ENCODE results near the gene ENC1. TPM values are rescaled to one million over a fixed set of nuclear protein-coding genes. Genes with fewer than 3 reads are reported as not detected.

ENC1 gene
- total RNA-seq, 1 experiment from 2014 or later = 37.0 TPM

DNA sequence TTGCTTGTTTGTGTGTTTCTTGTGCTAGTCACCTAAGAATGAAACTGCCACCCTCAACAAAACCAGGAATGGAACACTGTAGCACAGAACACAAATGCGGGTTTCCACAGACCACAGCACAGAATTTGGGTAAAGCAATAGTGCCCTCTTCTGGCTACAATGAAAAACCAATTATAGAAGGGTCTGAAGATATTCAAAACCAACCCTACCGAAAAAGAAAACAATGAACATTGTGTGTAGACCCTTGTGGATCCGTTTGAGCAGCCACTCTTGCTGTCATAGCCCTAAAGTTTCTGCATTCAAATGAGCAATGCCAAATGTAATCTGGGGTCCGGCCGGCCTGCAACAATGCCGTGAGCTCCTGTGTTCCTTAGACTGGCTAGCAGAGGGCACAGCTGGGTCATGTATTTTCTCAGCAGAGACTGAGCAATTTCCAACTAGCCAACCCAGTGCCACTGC is 8.3 kb upstream of the ENC1 start:
- no TSS peak for BruUV-seq (replicated peaks)
- intact Hi-C loops (cut with micrococcal nuclease; ENCODE audit: unreplicated experiment) (loop anchor here (2.0 to 10.0 kb wide), 4 partner anchors 254 to 1054 kb away; no protein-coding TSS in a partner anchor), in situ Hi-C loops (cut with HindIII; ENCODE audit: low pct_unique_long_range_greater_than_20kb, low sequenced_read_pairs) (no loop called here)
- ATAC-seq = peak; percentile 93
- Histone ChIP-seq H3K27me3 (ENCODE audit: control insufficient read depth, insufficient read depth, low read length) (no peaks in the 10 kb centered on the region), H3K4me1 (ENCODE audit: control insufficient read depth, insufficient read depth, low read length) (peaks cover 4% of the 10 kb centered on the region; the same call in 1 of the 2 replicates), H3K27ac (ENCODE audit: low read length) (no peak overlapping the region), H3K4me3 (ENCODE audit: low read depth in 2 of 2, low read length in 2 of 2) (peak overlapping the region in 1 of 2 experiments; percentile 22; a peak in 1 of 4 replicates), H3K36me3 (ENCODE audit: control insufficient read depth, insufficient read depth, low read length) (no peaks in the 10 kb centered on the region), H3K9me3 (ENCODE audit: control insufficient read depth, insufficient read depth, low read depth, low read length) (no peaks in the 10 kb centered on the region)
- no peak for TF ChIP-seq SIN3A (IDR thresholded peaks at IDR 0.05; ENCODE audit: borderline replicate concordance, insufficient read depth, low read depth, low read length)
- TF ChIP-seq, protein P1, sequence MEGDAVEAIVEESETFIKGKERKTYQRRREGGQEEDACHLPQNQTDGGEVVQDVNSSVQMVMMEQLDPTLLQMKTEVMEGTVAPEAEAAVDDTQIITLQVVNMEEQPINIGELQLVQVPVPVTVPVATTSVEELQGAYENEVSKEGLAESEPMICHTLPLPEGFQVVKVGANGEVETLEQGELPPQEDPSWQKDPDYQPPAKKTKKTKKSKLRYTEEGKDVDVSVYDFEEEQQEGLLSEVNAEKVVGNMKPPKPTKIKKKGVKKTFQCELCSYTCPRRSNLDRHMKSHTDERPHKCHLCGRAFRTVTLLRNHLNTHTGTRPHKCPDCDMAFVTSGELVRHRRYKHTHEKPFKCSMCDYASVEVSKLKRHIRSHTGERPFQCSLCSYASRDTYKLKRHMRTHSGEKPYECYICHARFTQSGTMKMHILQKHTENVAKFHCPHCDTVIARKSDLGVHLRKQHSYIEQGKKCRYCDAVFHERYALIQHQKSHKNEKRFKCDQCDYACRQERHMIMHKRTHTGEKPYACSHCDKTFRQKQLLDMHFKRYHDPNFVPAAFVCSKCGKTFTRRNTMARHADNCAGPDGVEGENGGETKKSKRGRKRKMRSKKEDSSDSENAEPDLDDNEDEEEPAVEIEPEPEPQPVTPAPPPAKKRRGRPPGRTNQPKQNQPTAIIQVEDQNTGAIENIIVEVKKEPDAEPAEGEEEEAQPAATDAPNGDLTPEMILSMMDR (IDR thresholded peaks at IDR 0.05) = peak; percentile 82
- TF ChIP-seq TCF7L2 (IDR thresholded peaks at IDR 0.05; ENCODE audit: low read depth, low read length) = no peak
- ChIA-PET CTCF (interaction anchor here (0.6 to 0.7 kb wide), 2 partner anchors 26 to 751 kb away, joined by 3 read pairs; no protein-coding TSS in a partner anchor), POLR2A (no interaction called here)
- DNase-seq (ENCODE audit: low read depth, low spot score) = no peak

DNA sequence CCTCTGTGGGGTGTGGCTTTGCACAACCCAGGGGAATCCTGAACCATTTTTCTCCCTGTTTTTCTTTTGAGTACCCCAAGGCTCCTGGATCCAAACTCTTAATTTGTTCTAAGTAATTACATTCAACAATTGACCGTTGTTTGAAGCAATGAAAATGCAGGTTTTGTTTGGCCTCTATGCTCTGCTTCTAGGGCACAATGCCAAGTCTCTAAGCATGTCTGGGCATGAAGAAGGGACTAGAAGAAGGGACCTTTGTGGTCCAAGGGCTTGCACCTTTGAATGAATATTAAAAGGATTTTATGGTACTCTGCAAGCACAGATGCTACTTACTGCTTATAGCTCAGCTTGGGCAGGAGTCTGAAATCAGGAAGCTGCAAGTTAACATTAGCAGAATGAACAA is 6.6 kb upstream of the ENC1 start:
- TF ChIP-seq SIN3A (IDR thresholded peaks at IDR 0.05; ENCODE audit: borderline replicate concordance, insufficient read depth, low read depth, low read length) = no peak
- no peak for TF ChIP-seq TCF7L2 (IDR thresholded peaks at IDR 0.05; ENCODE audit: low read depth, low read length)
- TF ChIP-seq POLR2AphosphoS5 (IDR thresholded peaks at IDR 0.05; ENCODE audit: low read depth, low read length) = no peak
- TF ChIP-seq, protein P2, sequence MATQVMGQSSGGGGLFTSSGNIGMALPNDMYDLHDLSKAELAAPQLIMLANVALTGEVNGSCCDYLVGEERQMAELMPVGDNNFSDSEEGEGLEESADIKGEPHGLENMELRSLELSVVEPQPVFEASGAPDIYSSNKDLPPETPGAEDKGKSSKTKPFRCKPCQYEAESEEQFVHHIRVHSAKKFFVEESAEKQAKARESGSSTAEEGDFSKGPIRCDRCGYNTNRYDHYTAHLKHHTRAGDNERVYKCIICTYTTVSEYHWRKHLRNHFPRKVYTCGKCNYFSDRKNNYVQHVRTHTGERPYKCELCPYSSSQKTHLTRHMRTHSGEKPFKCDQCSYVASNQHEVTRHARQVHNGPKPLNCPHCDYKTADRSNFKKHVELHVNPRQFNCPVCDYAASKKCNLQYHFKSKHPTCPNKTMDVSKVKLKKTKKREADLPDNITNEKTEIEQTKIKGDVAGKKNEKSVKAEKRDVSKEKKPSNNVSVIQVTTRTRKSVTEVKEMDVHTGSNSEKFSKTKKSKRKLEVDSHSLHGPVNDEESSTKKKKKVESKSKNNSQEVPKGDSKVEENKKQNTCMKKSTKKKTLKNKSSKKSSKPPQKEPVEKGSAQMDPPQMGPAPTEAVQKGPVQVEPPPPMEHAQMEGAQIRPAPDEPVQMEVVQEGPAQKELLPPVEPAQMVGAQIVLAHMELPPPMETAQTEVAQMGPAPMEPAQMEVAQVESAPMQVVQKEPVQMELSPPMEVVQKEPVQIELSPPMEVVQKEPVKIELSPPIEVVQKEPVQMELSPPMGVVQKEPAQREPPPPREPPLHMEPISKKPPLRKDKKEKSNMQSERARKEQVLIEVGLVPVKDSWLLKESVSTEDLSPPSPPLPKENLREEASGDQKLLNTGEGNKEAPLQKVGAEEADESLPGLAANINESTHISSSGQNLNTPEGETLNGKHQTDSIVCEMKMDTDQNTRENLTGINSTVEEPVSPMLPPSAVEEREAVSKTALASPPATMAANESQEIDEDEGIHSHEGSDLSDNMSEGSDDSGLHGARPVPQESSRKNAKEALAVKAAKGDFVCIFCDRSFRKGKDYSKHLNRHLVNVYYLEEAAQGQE (IDR thresholded peaks at IDR 0.05; ENCODE audit: insufficient read depth in 1 of 2, low read depth in 2 of 2, low read length in 1 of 2) = no peak
- TF ChIP-seq, protein P1 (IDR thresholded peaks at IDR 0.05) = no peak
- ATAC-seq = no peak
- Histone ChIP-seq H3K9me3 (ENCODE audit: control insufficient read depth, insufficient read depth, low read depth, low read length) (no peaks in the 10 kb centered on the region), H3K27ac (ENCODE audit: low read length) (no peak overlapping the region), H3K4me1 (ENCODE audit: control insufficient read depth, insufficient read depth, low read length) (peaks cover 7% of the 10 kb centered on the region), H3K4me3 (ENCODE audit: low read depth in 2 of 2, low read length in 2 of 2) (no peak overlapping the region), H3K27me3 (ENCODE audit: control insufficient read depth, insufficient read depth, low read length) (no peaks in the 10 kb centered on the region), H3K36me3 (ENCODE audit: control insufficient read depth, insufficient read depth, low read length) (no peaks in the 10 kb centered on the region)
- POLR2A ChIA-PET = no interaction called here
- no TSS peak for BruUV-seq (replicated peaks)
- DNase-seq (ENCODE audit: low read depth, low spot score) = no peak
- CTCF ChIA-PET = no interaction called here
- intact Hi-C loops (cut with micrococcal nuclease; ENCODE audit: unreplicated experiment) = loop anchor here (10.0 kb wide), 3 partner anchors 252 to 1052 kb away; no protein-coding TSS in a partner anchor
- in situ Hi-C loops (cut with HindIII; ENCODE audit: low pct_unique_long_range_greater_than_20kb, low sequenced_read_pairs) = no loop called here
